ENCODE results near the gene TMBIM4.
A peak's percentile ranks its signal among the peaks of the same experiment; 100 is the strongest.
"Not testable (repeated sequence)": the region's sequence is repeated elsewhere in the genome, so short reads cannot be mapped to it uniquely, and the experiment has no call there.

TMBIM4 gene

DNA sequence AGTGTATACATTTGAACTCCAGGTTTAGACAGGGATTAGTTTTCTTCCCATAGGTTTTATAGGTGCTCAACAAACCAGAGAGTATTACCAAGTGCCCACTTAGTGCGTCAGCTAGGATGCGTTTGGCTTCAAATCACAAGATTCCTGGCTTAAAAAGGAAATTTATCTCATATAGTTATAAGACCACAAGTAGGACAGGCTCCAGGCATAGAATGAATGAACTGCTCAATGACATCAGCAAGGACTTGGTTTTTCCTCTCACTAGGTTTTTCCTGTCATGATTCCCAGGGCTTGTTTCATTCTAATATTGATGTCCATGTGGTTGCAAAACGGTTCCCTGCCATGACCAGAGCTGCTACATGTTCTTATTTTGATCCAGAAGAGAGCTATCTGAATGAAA is 13.2 kb upstream of the TMBIM4 start:
- no peak for DNase-seq

DNA sequence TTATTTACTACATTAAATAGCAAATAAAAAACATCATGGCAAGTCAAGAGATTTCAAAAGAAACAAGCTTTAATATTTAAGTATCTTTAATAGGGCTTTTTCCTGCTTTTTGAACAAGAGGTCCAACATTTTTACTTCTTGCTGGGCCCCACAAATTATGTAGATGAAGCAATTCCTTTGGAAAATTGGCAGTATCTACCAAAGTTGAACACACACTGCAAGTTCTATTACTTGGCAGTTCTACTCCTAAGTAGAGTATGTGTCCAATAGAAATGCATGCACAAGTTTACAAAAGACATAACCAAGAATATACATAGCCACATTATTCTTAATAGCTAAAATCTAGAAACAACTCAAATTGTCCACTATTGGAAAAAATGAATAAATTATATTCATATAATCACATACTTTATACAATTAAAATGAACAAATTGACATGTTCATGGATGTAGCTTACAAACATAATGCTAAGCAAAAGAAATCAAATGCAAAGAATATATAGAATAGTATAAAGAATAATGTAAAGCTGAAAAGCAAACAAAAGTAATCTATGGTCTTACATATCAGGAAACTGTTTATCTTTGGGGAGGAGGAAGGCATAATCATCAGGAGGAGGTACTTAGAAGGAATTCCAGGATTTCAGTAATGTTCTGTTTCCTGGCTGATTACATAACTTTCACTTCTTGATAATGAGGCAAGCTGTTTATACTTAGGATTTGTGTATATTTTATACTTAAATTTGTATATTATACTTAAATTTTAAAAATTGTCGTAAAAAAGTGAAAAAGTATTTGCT is 6.5 kb upstream of the TMBIM4 start:
- DNase-seq: no peak

DNA sequence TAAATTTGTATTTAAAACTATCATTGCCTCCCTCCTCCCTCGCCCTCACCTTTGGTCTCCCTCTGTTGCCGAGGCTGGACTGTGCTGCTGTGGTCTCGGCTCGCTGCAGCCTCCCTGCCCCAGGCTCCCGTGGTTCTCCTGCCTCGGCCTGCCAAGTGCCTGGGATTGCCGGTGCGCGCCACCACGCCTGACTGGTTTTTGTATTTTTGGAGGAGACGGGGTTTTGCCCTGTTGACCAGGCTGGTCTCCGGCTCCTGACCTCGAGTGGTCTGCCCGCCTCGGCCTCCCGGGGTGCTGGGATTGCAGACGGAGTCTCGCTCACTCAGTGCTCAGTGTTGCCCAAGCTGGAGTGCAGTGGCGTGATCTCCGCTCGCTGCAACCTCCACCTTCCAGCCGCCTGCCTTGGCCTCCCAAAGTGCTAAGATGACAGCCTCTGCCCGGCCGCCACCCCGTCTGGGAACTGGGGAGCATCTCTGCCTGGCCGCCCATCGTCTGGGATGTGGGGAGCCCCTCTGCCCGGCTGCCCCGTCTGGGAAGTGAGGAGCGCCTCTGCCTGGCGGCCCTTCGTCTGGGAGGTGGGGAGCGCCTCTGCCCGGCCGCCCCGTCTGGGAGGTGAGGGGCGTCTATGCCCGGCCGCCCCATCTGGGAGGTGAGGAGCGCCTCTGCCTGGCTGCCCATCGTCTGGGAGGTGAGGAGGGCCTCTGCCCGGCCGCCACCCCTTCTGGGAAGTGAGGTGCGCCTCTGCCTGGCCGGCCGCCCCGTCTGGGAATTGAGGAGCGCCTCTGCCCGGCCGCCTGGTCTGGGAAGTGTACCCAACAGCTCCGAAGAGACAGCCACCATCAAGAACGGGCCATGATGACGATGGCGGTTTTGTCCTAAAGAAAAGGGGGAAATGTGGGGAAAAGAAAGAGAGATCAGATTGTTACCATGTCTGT is 4.9 kb upstream of the TMBIM4 start:
- DNase-seq: not testable (repeated sequence)

DNA sequence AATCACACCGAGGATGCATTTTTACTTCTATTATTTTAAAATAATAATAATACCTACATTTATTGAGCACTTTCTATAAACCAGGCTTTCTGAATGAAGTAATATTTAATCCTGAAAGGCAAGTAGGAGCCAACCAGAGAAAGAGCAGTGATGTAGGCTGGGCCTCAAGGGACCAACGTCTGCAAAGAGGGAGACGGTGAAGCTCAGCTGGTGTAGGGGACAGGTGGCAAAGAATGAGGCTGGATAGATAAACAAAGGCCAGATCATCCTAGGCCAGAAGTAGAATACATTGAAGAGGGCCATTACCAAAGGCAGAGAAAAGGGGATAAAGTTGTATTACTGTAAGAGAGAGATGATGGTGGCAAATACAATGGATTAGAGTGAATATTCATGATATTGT is 810 bp upstream of the TMBIM4 start:
- DNase-seq: no peak

DNA sequence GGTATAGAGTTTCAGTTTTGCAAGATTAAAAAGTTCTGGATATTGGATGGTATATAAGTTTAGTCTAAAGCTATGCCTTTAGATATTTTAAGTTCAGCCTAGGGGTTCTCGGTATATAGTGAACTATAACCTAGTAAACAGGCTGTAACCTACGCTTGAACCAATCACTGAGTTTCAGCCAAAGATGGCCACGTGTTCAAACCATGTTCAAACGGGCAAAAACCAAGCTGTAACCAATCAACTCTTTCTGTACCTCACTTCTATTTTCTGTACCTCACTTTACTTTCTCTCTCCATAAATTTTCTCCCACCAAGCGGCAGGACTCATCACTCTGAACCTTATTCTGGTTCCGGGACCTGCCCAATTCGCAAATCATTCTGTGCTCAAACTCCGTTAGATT is 1.4 kb downstream of the TMBIM4 start:
- DNase-seq: no peak

DNA sequence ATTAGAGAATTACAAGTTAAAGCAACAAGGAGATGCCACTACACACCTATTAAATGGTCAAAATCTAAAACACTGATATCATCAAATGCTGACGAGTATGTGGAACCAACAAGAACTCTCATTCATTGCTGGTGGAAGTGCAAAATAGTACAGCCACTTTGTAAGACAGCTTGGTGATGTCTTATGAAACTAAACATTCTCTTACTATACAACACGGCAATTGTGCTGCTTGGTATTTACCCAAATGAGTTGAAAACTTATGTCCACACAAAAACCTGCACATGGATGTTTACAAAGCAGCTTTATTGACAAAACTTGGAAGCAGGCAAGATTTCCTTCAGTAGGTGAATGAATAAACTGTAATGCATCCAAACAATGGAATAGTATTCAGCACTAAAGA is 3.2 kb downstream of the TMBIM4 start:
- DNase-seq: no peak

DNA sequence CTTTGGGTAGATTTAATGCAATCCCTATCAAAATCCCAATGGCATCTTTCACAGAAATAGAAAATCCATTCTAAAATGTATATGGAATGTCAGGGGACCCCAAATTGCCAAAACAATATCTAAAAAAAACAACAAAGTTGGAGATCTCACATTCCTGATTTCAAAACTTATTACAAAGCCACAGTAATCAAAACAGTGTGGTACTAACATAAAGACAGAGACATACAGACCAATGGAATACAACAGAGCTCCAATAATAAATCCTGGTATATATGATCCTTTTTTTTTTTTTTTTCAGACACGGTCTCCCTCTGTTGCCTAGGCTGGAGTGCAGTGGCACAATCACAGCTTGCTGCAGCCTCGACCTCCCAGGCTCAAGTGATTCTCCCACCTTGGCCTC is 4.7 kb downstream of the TMBIM4 start:
- DNase-seq: no peak

DNA sequence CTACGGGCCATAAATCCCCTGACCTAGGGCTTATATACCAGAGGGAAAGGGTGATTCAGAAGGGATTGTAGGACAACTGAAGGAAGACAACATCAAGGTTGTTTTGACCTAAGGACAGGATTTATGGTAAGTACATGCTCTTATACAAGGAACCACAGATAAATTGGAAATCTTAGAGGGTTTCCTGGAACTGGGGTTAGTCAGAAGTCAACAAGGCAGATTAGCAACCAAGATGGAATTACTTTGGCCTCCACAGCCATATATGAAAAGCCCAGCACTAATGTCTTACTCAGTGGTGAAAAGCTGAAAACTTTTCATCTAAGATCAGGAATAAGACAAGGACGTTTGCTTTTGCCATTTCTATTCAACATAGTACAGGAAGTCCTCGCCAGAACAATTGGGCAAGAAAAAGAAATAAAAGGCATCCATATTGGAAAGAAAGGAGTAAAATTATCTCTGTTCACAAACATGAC is 5.4 kb downstream of the TMBIM4 start:
- no peak for DNase-seq

DNA sequence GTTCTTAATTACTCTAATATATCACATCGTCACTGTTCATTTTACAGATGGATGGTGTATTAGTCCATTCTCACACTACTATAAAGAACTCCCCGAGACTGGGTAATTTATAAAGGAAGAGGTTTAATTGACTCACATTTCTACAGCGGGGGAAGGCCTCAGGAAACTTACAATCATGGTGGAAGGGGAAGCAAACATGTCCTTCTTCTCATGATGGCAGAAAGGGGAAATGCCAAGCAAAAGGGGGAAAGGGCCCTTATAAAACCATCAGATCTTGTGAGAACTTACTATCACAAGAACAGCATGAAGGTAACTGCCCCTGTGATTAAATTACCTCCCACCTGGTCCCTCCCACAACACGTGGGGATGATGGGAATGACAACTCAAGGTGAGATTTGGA is 6.5 kb downstream of the TMBIM4 start:
- no peak for DNase-seq

DNA sequence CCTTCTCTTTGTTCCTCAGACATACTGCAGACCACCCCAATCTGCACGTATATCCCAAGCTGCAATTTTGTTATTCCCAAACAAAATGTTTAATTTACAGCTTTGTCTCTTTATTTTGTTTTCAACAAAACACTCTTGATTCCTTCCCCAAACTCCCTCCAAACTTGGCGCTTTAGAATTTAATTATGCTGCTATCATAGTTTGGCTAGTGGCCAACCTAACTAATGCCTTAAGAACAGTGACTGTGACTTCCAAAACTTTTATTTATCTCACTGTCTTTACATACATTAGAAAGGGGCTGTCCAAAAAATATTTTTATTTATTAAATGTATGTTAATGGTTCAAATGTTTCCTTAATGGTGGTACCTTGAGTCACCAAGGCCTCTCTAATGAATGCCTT is 7.1 kb downstream of the TMBIM4 start:
- DNase-seq: no peak

DNA sequence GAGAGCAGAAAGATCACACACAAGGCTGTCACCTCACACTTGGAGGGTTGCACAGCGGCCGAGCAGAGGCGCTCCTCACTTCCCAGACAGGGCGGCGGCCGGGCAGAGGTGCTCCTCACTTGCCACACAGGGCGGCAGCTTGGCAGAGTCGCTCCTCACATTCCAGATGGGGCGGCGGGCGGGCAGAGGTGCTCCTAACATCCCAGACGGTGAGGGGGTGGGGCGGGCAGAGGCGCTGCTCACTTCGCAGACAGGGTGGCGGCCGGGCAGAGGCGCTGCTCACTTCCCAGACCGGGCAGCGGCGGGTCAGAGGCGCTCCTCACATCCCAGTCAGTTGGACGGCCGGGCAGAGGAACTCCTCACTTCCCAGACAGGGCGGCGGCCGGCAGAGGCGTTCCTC is 9.1 kb downstream of the TMBIM4 start:
- no peak for DNase-seq

DNA sequence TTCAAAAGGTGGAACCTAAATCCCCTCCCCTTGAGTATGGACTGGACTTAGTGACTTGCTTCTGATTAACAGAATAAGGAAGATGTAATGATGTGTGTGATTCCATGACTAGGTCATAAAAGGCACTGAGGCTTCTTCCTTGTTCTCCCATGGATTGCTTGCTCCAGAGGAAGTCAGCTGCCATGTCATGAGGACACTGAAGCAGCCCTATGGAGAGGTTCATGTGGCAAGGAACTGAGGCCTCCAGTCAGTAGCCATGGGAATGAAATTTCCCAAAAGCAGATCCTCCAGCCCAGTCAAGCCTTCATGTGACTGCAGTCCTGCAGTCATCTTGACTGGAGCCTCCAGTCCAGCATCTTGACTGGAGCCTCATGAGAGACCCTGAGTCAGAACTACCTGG is 10.7 kb downstream of the TMBIM4 start:
- no peak for DNase-seq

DNA sequence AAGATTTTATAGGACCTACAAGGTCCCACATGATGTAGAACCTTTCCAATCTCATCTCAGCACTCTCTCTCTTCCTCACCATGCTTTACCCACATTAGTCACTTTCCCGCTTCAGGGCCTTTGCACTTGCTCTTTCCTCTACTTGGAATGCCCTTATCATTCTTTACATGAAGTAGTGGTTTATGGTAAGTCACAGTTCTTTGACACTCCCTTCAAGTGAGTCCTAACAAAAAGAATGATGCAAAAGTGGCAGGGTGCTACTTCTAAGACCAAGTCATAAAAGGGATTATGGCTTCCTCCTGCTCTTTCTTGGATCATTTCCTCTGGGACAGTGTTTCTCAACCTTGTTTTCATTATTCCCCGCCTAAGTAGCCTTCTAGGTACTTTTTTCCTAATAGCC is 13.1 kb downstream of the TMBIM4 start:
- no peak for DNase-seq

DNA sequence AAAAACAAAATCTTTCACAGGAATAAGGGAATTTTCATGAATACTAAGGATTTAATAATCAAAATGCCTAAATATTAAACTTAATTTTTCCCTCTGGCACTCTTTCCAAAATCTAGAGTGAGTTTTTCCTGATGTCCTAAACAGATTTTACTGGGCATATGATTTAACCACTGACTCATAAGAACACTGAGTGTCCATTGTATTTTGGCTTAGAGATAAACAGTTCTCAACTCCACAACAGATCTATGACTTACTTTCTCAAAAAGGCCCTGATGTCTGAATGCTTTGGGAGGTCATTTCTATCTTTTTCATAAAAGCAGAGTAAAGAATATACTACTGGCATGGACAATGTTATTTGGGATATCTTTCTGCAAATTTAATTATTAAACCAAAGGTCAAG is 15.0 kb downstream of the TMBIM4 start:
- no peak for DNase-seq

DNA sequence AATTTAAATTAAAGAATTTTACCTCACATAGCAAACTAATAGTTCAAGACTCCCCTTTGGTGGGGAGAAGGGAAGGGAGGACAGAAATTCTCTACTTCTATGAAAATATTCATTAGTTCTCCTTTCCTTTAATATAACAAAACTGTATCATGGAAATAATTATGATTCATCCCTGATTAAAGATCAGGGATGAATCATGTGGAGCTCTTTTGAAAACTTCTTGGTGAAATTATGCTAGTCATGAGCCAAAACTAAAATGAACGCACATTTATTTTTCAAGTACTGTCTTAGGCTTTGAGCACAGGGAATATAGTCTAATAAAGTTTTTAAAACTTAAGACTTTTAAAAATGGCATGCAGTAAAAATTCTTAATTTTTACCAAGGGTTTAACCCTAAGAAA is 17.1 kb downstream of the TMBIM4 start:
- no peak for DNase-seq

DNA sequence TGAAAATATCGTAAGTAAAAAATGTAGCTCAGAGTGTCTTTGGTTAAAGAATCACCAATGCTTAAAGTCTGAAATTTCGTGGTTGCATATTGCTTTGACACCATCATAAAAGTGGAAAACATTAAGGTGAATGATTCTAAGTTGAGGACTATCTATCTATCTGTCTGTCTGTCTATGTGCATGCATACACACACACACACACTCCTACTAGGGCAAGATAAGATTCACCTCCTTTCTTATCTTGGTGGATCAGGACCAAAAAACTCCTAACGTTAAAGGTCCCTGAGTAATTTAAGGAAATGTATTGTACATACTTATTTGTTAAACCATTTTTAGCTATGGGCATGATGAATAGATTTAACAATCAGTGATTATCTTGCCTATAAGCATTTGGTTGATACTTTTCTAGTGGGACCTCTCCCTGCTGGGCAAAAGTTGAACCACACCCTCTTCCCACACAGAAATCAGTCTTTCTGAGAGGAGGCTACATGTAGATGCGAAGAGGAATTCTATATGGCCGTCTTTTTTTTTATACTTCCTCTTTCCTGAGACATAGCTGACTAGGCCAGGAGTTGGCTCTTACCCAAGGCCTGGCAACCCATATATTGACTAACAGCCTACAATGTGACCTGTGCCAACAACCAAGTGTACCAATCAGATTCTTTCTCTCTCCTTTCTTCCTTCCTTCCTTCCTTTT is 19.9 kb downstream of the TMBIM4 start:
- no peak for DNase-seq

DNA sequence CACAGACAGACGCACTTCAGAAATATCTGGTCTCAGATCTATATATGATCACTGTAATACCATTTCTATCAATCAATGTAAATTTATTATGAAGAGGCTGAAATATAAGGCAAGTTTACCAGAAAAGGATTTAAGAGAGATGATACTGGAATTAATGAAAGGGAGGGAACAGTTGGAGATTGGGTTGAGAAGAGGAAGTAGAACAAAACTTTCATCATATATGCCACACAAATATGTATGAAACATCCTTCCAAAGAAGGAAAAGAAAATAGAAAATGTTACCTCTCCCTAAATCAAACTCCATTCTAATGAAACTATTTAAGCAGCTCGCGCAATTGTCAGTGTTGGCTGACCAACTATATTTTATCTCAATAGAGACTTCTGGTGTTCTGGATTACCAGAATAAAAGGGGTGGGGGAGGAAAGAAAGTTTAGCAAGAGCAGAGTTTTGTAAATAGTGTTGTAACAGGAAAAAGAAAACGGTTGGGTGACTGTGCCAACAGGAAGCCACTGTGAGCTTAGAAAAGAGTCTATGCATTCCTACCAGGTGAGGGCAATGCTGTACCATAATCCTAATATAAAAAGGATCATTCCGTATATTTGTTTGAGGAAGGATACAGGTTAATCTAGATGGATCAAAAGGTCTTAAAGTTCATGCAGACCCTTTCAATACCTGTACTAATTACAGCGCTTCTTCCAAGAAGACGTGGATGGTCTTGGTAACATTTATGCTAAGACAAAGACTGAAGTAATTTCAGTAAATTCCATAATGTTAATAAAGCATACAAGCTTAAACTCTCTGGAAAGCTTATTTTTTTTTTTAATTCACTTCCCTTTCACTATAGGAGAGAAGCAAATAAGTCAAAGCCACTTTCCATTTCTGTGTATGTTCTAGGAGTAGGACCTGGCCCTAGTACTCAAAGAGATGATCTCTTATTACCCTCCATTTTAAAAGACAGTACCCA is 24.7 kb downstream of the TMBIM4 start:
- peak; percentile 48 to 87 for DNase-seq

DNA sequence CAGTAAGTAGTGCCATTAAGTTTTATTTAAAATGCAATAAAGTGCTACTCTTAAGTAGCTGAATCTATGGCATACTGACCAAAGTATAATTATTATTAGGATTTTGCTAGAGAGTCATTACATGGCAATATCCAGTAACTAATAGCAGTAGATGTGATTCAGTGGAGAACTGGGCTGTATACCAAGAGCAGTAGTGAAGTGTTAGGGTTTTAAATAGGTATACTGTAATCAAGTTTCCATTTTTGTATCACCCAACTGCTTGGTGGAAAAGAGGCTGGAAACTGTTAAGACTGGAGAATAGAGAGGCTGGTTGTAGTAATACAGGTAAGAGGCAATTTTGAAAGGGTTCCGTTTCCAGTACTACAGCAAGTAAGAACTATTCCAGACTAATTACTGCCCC is 25.9 kb downstream of the TMBIM4 start:
- no peak for DNase-seq

DNA sequence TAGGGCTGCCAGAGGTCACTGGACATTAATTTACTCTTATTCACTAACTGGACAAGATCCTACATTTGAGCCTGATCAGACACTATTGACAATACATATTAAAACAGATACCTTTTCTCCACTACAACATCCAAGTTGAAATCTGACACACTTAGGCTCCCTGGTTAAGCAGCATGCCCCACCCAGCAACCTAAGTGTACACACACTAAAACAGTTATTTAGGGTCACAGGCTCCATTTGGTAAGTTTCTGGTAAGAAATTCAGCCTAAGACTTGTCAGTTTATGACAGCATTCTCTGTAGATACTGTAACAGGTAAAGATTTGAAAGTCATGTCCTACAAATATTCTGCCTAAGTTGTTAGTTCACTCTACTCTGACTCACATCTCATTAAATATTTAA is 27.0 kb downstream of the TMBIM4 start:
- no peak for DNase-seq

DNA sequence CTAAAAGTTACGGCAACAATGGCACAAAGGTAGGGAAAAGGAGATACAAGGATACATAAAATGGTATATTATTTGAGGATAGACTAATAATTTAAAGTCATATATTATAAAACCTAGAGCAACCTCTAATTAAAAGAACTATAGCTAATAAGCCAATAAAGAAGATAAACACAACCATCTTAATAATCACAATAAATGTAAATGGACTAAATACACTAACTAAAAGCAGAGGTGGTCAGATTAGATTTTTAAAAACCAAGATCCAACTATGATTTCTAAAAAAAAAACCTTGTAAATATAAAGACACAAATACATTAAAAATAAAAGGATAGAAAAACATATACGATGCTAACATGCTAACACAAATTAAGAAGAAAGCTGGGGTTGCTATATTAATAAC is 28.5 kb downstream of the TMBIM4 start:
- DNase-seq: no peak

DNA sequence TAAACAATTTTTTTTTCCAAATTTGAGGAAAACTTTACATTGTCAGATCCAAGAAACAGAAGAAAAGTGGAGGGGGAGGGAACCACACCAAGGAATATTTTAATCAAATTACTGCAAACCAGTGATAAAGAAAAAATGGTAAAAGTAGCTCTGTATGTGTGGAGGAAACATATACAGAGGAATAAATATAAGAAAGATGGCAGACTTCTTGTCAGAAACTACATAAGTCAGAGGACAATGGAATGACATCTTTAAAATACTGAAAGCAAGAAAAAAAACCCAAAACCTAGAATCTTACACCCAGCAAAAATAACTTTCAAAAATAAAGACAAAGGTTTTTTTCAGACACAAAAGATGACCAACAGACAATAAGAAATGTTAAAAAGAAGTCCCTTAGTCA is 29.1 kb downstream of the TMBIM4 start:
- DNase-seq: peak in 1 of 2 experiments; percentile 12

DNA sequence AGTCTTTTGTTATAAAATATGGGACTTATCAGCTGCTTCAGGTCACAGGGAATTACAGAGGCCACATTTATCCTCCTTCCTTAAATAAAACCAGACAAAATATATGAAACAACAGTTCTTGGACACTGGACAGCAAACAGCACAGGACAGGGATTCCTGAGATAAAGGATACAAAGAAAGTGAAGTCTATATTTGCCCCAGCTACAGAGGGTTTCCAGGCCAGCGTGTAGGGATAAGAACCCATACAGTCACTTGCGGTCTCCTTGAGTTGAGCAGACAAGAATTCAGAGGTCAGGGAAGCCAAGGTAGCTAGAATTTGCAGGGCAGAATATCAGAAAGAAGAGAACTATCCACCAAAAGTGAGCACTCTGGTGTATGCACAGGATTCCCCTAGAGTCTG is 30.5 kb downstream of the TMBIM4 start:
- DNase-seq: no peak
